Measurements from ENCODE around the gene WIPF1. TPM values are rescaled to one million over a fixed set of nuclear protein-coding genes. Genes with fewer than 3 reads are reported as not detected.

Gene WIPF1
- total and polyA plus RNA-seq, 4 experiments from 2014 or later = 79.2 to 484 (median 326) TPM

DNA sequence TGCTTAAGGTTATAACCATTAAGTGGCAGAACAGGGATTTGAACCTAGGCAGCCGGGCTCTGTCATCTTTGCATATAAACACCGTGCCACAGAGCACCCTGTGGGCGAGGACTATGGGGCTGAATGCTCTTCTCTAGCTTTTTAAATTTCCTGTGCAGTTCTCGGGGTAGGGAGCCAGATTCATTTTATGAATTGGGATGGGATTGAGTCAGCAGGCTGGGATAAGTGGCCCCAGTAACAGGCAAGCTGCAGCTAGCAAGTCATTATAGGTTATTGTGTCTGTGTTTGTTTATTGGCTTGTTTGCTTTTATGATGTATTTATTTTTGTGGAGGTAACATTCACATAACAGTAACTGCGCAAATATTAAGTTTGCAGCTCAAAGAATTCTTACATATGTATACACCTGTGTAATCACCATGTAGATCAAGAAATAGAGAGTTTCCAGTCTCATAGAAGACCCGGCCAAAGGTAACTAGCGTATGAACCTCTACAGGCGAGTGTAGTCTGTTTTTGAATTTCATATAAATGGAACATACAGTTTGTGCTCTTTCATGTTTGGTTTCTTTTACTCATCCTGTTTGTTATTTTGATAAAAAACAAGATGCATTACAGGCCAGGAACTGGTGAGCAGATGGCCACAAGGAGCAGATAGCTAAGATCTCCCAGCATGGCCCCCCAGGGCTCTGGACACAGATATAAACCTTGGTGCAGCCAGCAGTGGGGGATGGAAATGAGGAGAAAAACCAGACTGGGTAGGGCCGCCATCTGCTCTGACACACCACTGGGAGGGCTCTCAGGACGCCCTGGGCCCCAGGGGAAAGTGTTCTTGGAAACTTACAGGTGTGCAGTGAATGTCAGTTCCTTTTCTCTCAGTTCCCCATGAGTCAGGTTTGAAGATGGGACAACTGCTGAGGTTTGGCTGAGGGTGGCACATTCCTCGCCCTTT is 61.6 kb downstream of the WIPF1 start:
- ChIA-PET CTCF (ENCODE audit: partially characterized antibody) (interaction anchor here (1.2 kb wide), 1 partner anchor 161 kb away, joined by 3 read pairs; no protein-coding TSS in a partner anchor), POLR2A (ENCODE audit: partially characterized antibody) (no interaction called here)
- intact Hi-C loops (cut with micrococcal nuclease) = no loop called here
- Mint-ChIP-seq H3K27me3 (peaks cover 0 to 3% of the 10 kb centered on the region in 2 donors), H3K36me3 (peaks cover 0 to 1% of the 10 kb centered on the region in 2 donors), H3K4me1 (peaks cover 3 to 10% (median 5%) of the 10 kb centered on the region in 4 donors), H3K27ac (no peak overlapping the region), H3K4me3 (no peak overlapping the region), H3K9me3 (peaks cover 0 to 2% (median 0%) of the 10 kb centered on the region in 8 donors)
- H3K27ac ChIP-seq (ENCODE audit: low read depth, low read length) = no peak overlapping the region
- DNase-seq = no peak
- H3K4me1 ChIP-seq (ENCODE audit: insufficient read depth, low read length) = no peaks in the 10 kb centered on the region
- H3K9me3 ChIP-seq (ENCODE audit: control insufficient read depth in 1 of 2, low read length in 2 of 2) = no peaks in the 10 kb centered on the region
- no peak overlapping the region for H3K4me3 ChIP-seq (ENCODE audit: low read length in 2 of 2)
- no peaks in the 10 kb centered on the region for H3K27me3 ChIP-seq (ENCODE audit: insufficient read depth, low read length)
- no peaks in the 10 kb centered on the region for H3K36me3 ChIP-seq (ENCODE audit: insufficient read depth, low read length)

DNA sequence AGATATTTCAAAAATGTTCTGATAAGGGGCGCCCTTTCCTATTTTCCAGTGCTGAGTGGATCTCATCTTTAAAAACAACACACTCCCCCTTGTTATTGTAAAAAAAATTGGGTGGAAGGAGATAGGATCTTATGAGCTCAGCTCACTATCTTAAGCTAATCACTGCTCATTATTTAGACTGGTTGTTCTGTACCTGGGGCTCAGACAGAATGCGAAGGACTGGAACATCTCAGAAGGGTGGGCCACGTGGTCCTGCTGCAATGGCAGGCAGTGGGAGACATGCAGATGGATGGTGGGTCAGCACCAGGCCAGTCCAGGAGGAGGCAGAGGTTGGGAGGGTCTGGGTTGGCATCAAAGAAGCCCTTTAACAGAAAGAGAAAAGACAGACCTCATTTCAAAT is 62.5 kb downstream of the WIPF1 start:
- Mint-ChIP-seq H3K27me3 (peaks cover 0 to 3% of the 10 kb centered on the region in 2 donors), H3K36me3 (peaks cover 0 to 7% of the 10 kb centered on the region in 2 donors), H3K4me1 (peaks cover 3 to 10% (median 5%) of the 10 kb centered on the region in 4 donors), H3K9me3 (peaks cover 0 to 2% (median 0%) of the 10 kb centered on the region in 8 donors), H3K4me3 (no peak overlapping the region), H3K27ac (no peak overlapping the region)
- Histone ChIP-seq H3K9me3 (ENCODE audit: control insufficient read depth in 1 of 2, low read length in 2 of 2) (no peaks in the 10 kb centered on the region), H3K27ac (ENCODE audit: low read depth, low read length) (no peak overlapping the region), H3K27me3 (ENCODE audit: insufficient read depth, low read length) (no peaks in the 10 kb centered on the region), H3K36me3 (ENCODE audit: insufficient read depth, low read length) (no peaks in the 10 kb centered on the region), H3K4me1 (ENCODE audit: insufficient read depth, low read length) (no peaks in the 10 kb centered on the region), H3K4me3 (ENCODE audit: low read length in 2 of 2) (no peak overlapping the region)
- ChIA-PET CTCF (ENCODE audit: partially characterized antibody) (interaction anchor here (1.2 kb wide), 1 partner anchor 162 kb away, joined by 3 read pairs; no protein-coding TSS in a partner anchor), POLR2A (ENCODE audit: partially characterized antibody) (no interaction called here)
- no peak for DNase-seq
- intact Hi-C loops (cut with micrococcal nuclease) = no loop called here

DNA sequence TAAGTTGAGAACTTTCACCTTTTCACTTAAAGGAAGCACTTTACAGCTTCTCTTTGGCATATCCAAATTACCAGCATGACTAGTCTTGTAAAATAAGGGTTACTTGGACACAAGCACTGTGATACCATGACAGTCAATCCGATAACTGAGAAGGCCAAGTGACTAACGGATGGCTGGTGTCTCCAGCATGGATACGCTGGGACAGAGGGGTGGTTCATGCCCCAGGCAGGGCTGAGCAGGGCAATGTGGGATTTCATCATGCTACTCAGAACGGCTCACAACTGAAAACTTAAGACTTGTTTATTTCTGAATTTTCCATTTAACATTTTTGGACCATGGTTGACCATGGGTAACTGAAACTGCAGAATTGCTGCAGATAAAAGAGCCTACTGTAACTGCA is 67.7 kb downstream of the WIPF1 start:
- intact Hi-C loops (cut with micrococcal nuclease) = no loop called here
- H3K4me1 ChIP-seq (ENCODE audit: insufficient read depth, low read length) = no peaks in the 10 kb centered on the region
- no peak overlapping the region for H3K27ac Mint-ChIP-seq
- POLR2A ChIA-PET (ENCODE audit: partially characterized antibody) = no interaction called here
- peaks cover 0 to 8% (median 1%) of the 10 kb centered on the region in 8 donors for H3K9me3 Mint-ChIP-seq
- H3K9me3 ChIP-seq (ENCODE audit: control insufficient read depth in 1 of 2, low read length in 2 of 2) = no peaks in the 10 kb centered on the region
- H3K27me3 ChIP-seq (ENCODE audit: insufficient read depth, low read length) = no peaks in the 10 kb centered on the region
- DNase-seq = no peak
- H3K27ac ChIP-seq (ENCODE audit: low read depth, low read length) = no peak overlapping the region
- peaks cover 0 to 1% of the 10 kb centered on the region in 2 donors for H3K27me3 Mint-ChIP-seq
- CTCF ChIA-PET (ENCODE audit: partially characterized antibody) = interaction anchor here (0.6 kb wide), 1 partner anchor 37 kb away, joined by 3 read pairs; no protein-coding TSS in a partner anchor
- H3K4me3 Mint-ChIP-seq = no peak overlapping the region
- no peaks in the 10 kb centered on the region for H3K36me3 ChIP-seq (ENCODE audit: insufficient read depth, low read length)
- H3K4me1 Mint-ChIP-seq = no peaks in the 10 kb centered on the region
- no peak overlapping the region for H3K4me3 ChIP-seq (ENCODE audit: low read length in 2 of 2)
- peaks cover 8 to 33% of the 10 kb centered on the region in 2 donors for H3K36me3 Mint-ChIP-seq

DNA sequence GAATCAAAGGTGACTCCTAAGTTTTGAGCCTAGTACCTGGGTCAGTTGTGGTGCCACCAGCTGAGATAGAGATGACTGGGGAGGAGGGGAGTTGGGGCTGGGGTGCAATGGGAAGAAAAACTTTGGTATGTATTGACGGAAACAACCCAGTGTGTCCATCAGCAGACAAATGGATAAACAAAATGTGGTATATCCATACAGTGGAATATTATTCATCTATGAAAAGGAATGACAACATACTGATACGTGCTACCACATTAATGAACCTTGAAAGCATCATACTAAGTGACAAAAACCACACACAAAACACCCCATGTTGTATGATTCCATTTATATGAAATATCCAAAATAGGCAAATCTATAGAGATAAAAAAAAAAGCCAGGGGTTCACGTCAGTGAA is 69.6 kb downstream of the WIPF1 start:
- Mint-ChIP-seq H3K9me3 (peaks cover 0 to 8% (median 1%) of the 10 kb centered on the region in 8 donors), H3K4me3 (no peak overlapping the region), H3K4me1 (peaks cover 5 to 8% (median 6%) of the 10 kb centered on the region in 4 donors), H3K27ac (no peak overlapping the region), H3K36me3 (peaks cover 8 to 38% of the 10 kb centered on the region in 2 donors), H3K27me3 (peaks cover 0 to 1% of the 10 kb centered on the region in 2 donors)
- no peak overlapping the region for H3K27ac ChIP-seq (ENCODE audit: low read depth, low read length)
- DNase-seq = no peak
- CTCF ChIA-PET (ENCODE audit: partially characterized antibody) = no interaction called here
- H3K27me3 ChIP-seq (ENCODE audit: insufficient read depth, low read length) = no peaks in the 10 kb centered on the region
- H3K9me3 ChIP-seq (ENCODE audit: control insufficient read depth in 1 of 2, low read length in 2 of 2) = no peaks in the 10 kb centered on the region
- POLR2A ChIA-PET (ENCODE audit: partially characterized antibody) = no interaction called here
- H3K36me3 ChIP-seq (ENCODE audit: insufficient read depth, low read length) = no peaks in the 10 kb centered on the region
- H3K4me1 ChIP-seq (ENCODE audit: insufficient read depth, low read length) = no peaks in the 10 kb centered on the region
- no peak overlapping the region for H3K4me3 ChIP-seq (ENCODE audit: low read length in 2 of 2)
- intact Hi-C loops (cut with micrococcal nuclease) = no loop called here

DNA sequence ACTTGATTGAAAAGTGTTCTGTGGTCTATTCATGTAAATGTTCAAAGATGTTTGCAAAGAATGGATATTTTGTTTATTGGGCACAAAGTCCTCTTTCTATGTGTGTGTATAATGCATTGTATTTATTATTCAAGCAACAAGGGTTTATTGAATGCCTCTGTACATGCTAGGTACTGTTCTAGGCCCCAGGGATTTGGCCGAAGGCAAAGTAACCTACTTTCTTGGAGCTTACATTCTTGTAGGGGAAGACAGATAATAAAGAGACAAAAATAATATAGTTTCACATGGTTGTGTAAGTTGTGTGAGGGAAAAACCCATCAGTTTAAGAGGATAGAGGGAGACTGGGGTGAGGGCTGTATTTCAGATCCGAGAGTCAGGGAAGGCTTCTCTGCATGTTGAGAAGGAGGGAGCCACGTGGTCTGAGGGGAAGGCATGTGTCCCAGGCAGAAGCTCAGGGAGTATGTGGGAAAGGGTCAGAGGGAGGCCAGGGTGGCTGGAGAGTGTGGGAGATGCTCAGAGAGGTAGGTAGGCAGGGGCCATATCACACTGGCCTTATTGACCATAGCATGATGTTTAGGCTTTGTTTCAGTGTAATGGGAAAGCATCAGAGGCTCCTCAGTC is 70.4 kb downstream of the WIPF1 start:
- intact Hi-C loops (cut with micrococcal nuclease) = no loop called here
- Mint-ChIP-seq H3K27ac (no peak overlapping the region), H3K36me3 (peaks cover 8 to 38% of the 10 kb centered on the region in 2 donors), H3K9me3 (peaks cover 0 to 7% (median 1%) of the 10 kb centered on the region in 8 donors), H3K4me3 (no peak overlapping the region), H3K27me3 (peaks cover 0 to 1% of the 10 kb centered on the region in 2 donors), H3K4me1 (peaks cover 5 to 8% (median 6%) of the 10 kb centered on the region in 4 donors)
- ChIA-PET POLR2A (ENCODE audit: partially characterized antibody) (no interaction called here), CTCF (ENCODE audit: partially characterized antibody) (interaction anchor here (1.6 kb wide), 1 partner anchor 65 kb away, joined by 9 read pairs; no protein-coding TSS in a partner anchor)
- Histone ChIP-seq H3K4me3 (ENCODE audit: low read length in 2 of 2) (no peak overlapping the region), H3K9me3 (ENCODE audit: control insufficient read depth in 1 of 2, low read length in 2 of 2) (no peaks in the 10 kb centered on the region), H3K4me1 (ENCODE audit: insufficient read depth, low read length) (no peaks in the 10 kb centered on the region), H3K27me3 (ENCODE audit: insufficient read depth, low read length) (no peaks in the 10 kb centered on the region), H3K27ac (ENCODE audit: low read depth, low read length) (no peak overlapping the region), H3K36me3 (ENCODE audit: insufficient read depth, low read length) (no peaks in the 10 kb centered on the region)
- DNase-seq = no peak

DNA sequence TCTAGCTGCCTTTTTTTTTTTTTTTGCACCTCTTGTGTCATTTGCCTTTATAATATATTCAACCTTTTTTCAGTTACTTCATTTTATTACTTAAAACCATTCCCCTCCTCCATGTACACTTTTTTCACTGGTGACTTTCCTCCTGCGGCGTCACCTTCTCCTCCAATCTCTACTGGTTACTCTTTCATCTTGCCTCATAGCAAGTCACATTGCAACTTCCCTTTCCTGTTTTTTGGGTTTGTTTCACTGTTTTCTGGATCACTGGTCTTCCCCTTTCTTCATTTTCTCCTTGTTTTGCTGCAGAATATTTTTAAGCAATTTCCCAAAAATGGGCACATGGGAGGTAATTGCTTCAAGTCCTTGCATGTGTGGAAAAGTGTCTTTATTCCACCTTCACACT is 73.1 kb downstream of the WIPF1 start:
- ChIA-PET CTCF (ENCODE audit: partially characterized antibody) (interaction anchor here (10.2 kb wide), 1 partner anchor 63 kb away, joined by 169 read pairs; no protein-coding TSS in a partner anchor), POLR2A (ENCODE audit: partially characterized antibody) (no interaction called here)
- Mint-ChIP-seq H3K27me3 (peaks cover 0 to 1% of the 10 kb centered on the region in 2 donors), H3K27ac (peak overlapping the region in 1 of 7 donors; percentile 45), H3K36me3 (peaks cover 8 to 30% of the 10 kb centered on the region in 2 donors), H3K9me3 (peaks cover 0 to 7% (median 1%) of the 10 kb centered on the region in 8 donors), H3K4me1 (peaks cover 5 to 9% (median 7%) of the 10 kb centered on the region in 4 donors), H3K4me3 (peak overlapping the region in 1 of 8 donors; percentile 51)
- DNase-seq = no peak
- no peak overlapping the region for H3K4me3 ChIP-seq (ENCODE audit: low read length in 2 of 2)
- no peaks in the 10 kb centered on the region for H3K27me3 ChIP-seq (ENCODE audit: insufficient read depth, low read length)
- no peaks in the 10 kb centered on the region for H3K9me3 ChIP-seq (ENCODE audit: control insufficient read depth in 1 of 2, low read length in 2 of 2)
- intact Hi-C loops (cut with micrococcal nuclease) = no loop called here
- no peaks in the 10 kb centered on the region for H3K4me1 ChIP-seq (ENCODE audit: insufficient read depth, low read length)
- no peak overlapping the region for H3K27ac ChIP-seq (ENCODE audit: low read depth, low read length)
- H3K36me3 ChIP-seq (ENCODE audit: insufficient read depth, low read length) = no peaks in the 10 kb centered on the region

Measured in CD4-positive, alpha-beta memory T cell (primary cell).